OCI-LY1 (cell line): Measurements from ENCODE around the gene SLC5A12.
"Not testable (repeated sequence)": the region's sequence is repeated elsewhere in the genome, so short reads cannot be mapped to it uniquely, and the experiment has no call there.

Experiments used
- H2AFZ ChIP-seq: fragments of 200-600 bp; sonication (generic), shearing (Covaris generic); 2 replicates; pipeline ENCODE4 v1.6.0; 2014; ENCODE audit warnings: antibody characterized with exemption, mild to moderate bottlenecking, low read length
- H3F3A ChIP-seq: fragments of 200-600 bp; sonication (generic), shearing (Covaris generic); 2 replicates; pipeline ENCODE4 v1.6.0; 2014; ENCODE audit warnings: mild to moderate bottlenecking, antibody characterized with exemption, low read length, moderate library complexity; ENCODE audit not compliant: insufficient read depth
- H3K27ac ChIP-seq: fragments of 200-600 bp; sonication (generic); 2 replicates; pipeline ENCODE4 v1.5.1; 2014; ENCODE audit warnings: low read length, mixed run types, mild to moderate bottlenecking, low read depth; ENCODE audit not compliant: poor library complexity, severe bottlenecking
- H3K27me3 ChIP-seq: fragments of 200-600 bp; sonication (generic); 2 replicates; pipeline ENCODE4 v1.6.0; 2014; ENCODE audit warnings: antibody characterized with exemption, mild to moderate bottlenecking, low read length, moderate library complexity; ENCODE audit not compliant: insufficient read depth
- H3K36me3 ChIP-seq: fragments of 200-600 bp; sonication (generic); 2 replicates; pipeline ENCODE4 v1.6.1; 2014; ENCODE audit warnings: mild to moderate bottlenecking, antibody characterized with exemption, low read length, moderate library complexity, mixed read lengths; ENCODE audit not compliant: insufficient read depth
- H3K4me1 ChIP-seq: fragments of 200-600 bp; sonication (generic); 2 replicates; pipeline ENCODE4 v1.5.1; 2014; ENCODE audit warnings: mild to moderate bottlenecking, low read length, moderate library complexity; ENCODE audit not compliant: insufficient read depth, severe bottlenecking
- H3K4me2 ChIP-seq: fragments of 200-600 bp; sonication (generic), shearing (Covaris generic); 2 replicates; pipeline ENCODE4 v1.6.1; 2014; ENCODE audit warnings: low read length
- H3K4me3 ChIP-seq: fragments of 200-600 bp; sonication (generic); 2 replicates; pipeline ENCODE4 v1.5.1; 2014; ENCODE audit warnings: low read length, low read depth, mild to moderate bottlenecking, mixed read lengths; ENCODE audit not compliant: poor library complexity, severe bottlenecking
- H3K79me2 ChIP-seq: fragments of 200-600 bp; shearing (Covaris generic); 2 replicates; pipeline ENCODE4 v1.6.1; 2016; ENCODE audit warnings: mixed run types, low read length, mixed read lengths; ENCODE audit not compliant: insufficient read depth
- H3K9ac ChIP-seq: fragments of 200-600 bp; sonication (generic), shearing (Covaris generic); 2 replicates; pipeline ENCODE4 v1.6.1; 2014; ENCODE audit warnings: mild to moderate bottlenecking, low read length, mixed read lengths
- H3K9me2 ChIP-seq: fragments of 200-600 bp; sonication (generic), shearing (Covaris generic); 2 replicates; pipeline ENCODE4 v1.6.1; 2014; ENCODE audit warnings: low read depth, mild to moderate bottlenecking, low read length, mixed read lengths
- H3K9me3 ChIP-seq: fragments of 200-600 bp; shearing (Covaris generic); 2 replicates; pipeline ENCODE4 v1.6.1; 2014; ENCODE audit warnings: low read length, mixed read lengths
- H4K20me1 ChIP-seq: fragments of 200-600 bp; sonication (generic), shearing (Covaris generic); 2 replicates; pipeline ENCODE4 v1.6.0; 2016; ENCODE audit warnings: mild to moderate bottlenecking, low read length; ENCODE audit not compliant: insufficient read depth
- CTCF ChIP-seq: fragments of 200-600 bp; sonication (generic), shearing (Covaris generic); IDR thresholded peaks from 2 replicates; pipeline ENCODE4 v1.5.1; 2017; ENCODE audit warnings: mild to moderate bottlenecking, antibody characterized with exemption, low read length, moderate library complexity, mixed read lengths
- EZH2 ChIP-seq: fragments of 200-600 bp; sonication (generic), shearing (Covaris generic); IDR thresholded peaks from 2 replicates; pipeline ENCODE4 v1.8.0; 2017; ENCODE audit warnings: borderline replicate concordance, mixed run types, mild to moderate bottlenecking, antibody characterized with exemption, low read length, moderate library complexity, mixed read lengths

SLC5A12 gene

GRCh38 chr11:26649884-26650283, 72.0 kb downstream of the SLC5A12 start:
- H3K4me3 ChIP-seq = no peak overlapping the region
- no peak overlapping the region for H3K9ac ChIP-seq
- no peaks in the 10 kb centered on the region for H3K9me2 ChIP-seq
- no peaks in the 10 kb centered on the region for H3F3A ChIP-seq
- no peaks in the 10 kb centered on the region; the same call in 1 of the 2 replicates for H3K27me3 ChIP-seq
- H3K36me3 ChIP-seq = no peaks in the 10 kb centered on the region
- no peak overlapping the region for H2AFZ ChIP-seq
- H3K4me1 ChIP-seq = no peaks in the 10 kb centered on the region
- peak; percentile 80 for TF ChIP-seq CTCF
- no peak for TF ChIP-seq EZH2
- H3K79me2 ChIP-seq = no peaks in the 10 kb centered on the region
- H3K9me3 ChIP-seq = no peaks in the 10 kb centered on the region
- H4K20me1 ChIP-seq = no peaks in the 10 kb centered on the region
- H3K27ac ChIP-seq = no peak overlapping the region
- H3K4me2 ChIP-seq = no peak overlapping the region

GRCh38 chr11:26643314-26643713, 78.5 kb downstream of the SLC5A12 start:
- not testable (repeated sequence) for H3K4me1 ChIP-seq, H3K9ac ChIP-seq, H3K36me3 ChIP-seq, H2AFZ ChIP-seq, H3K9me3 ChIP-seq, H3K27ac ChIP-seq, H3K79me2 ChIP-seq, H4K20me1 ChIP-seq, H3K9me2 ChIP-seq, H3K4me3 ChIP-seq, H3F3A ChIP-seq, H3K27me3 ChIP-seq, H3K4me2 ChIP-seq

- no peak for TF ChIP-seq EZH2
- no peak for TF ChIP-seq CTCF
- H4K20me1 ChIP-seq = no peaks in the 10 kb centered on the region
- H2AFZ ChIP-seq = no peak overlapping the region
- no peak overlapping the region for H3K4me3 ChIP-seq
- no peaks in the 10 kb centered on the region for H3K9me2 ChIP-seq
- H3K36me3 ChIP-seq = no peaks in the 10 kb centered on the region
- H3K4me2 ChIP-seq = no peak overlapping the region
- no peaks in the 10 kb centered on the region for H3K9me3 ChIP-seq
- no peaks in the 10 kb centered on the region for H3K4me1 ChIP-seq
- H3K27me3 ChIP-seq = no peaks in the 10 kb centered on the region
- no peak overlapping the region for H3K27ac ChIP-seq
- H3K79me2 ChIP-seq = no peaks in the 10 kb centered on the region
- H3F3A ChIP-seq = no peaks in the 10 kb centered on the region
- no peak overlapping the region for H3K9ac ChIP-seq
Measured at GRCh38 chr11:26632691-26633159, 89.1 kb downstream of the SLC5A12 start.

GRCh38 chr11:26626346-26626745, 95.5 kb downstream of the SLC5A12 start:
- TF ChIP-seq CTCF (no peak), EZH2 (no peak)
- Histone ChIP-seq H3K4me3 (no peak overlapping the region), H2AFZ (no peak overlapping the region), H3K27ac (no peak overlapping the region), H3K9me2 (no peaks in the 10 kb centered on the region), H3F3A (no peaks in the 10 kb centered on the region), H3K36me3 (no peaks in the 10 kb centered on the region), H3K9ac (no peak overlapping the region), H4K20me1 (no peaks in the 10 kb centered on the region), H3K27me3 (no peaks in the 10 kb centered on the region), H3K79me2 (no peaks in the 10 kb centered on the region), H3K9me3 (no peaks in the 10 kb centered on the region), H3K4me1 (no peaks in the 10 kb centered on the region), H3K4me2 (no peak overlapping the region)
